CD4-positive, alpha-beta memory T cell (primary cell): ENCODE results near the gene KLHL3. TPM values are rescaled to one million over a fixed set of nuclear protein-coding genes. Genes with fewer than 3 reads are reported as not detected.

Experiments used
- CTCF ChIA-PET: fragments of 350-600 bp; sonication (Branson Sonifier 250); formaldehyde crosslinking; loops from one replicate; lab custom pipeline; 2021; ENCODE audit warnings: inconsistent platforms; ENCODE audit not compliant: partially characterized antibody; lab: Charles Lee
- POLR2A ChIA-PET: fragments of 350-600 bp; sonication (Branson Sonifier 250); formaldehyde crosslinking; loops from one replicate; lab custom pipeline; 2021; ENCODE audit not compliant: partially characterized antibody; lab: Charles Lee
- DNase-seq, 5 donors: peaks; one replicate each; pipeline versions ENCODE4 v3.0.0 to v3.0.0-alpha.2; 2020 to 2022; ENCODE audit warnings: mixed read lengths in 1 of 5
- H3K27ac ChIP-seq: one replicate; pipeline ENCODE4 v1.7.0; 2013; ENCODE audit warnings: low read depth, low read length
- H3K27me3 ChIP-seq: 2 replicates; pipeline ENCODE4 v1.7.0; 2013; ENCODE audit warnings: mild to moderate bottlenecking, low read length, moderate library complexity; ENCODE audit not compliant: insufficient read depth
- H3K36me3 ChIP-seq: 2 replicates; pipeline ENCODE4 v1.7.0; 2013; ENCODE audit warnings: mild to moderate bottlenecking, low read length, moderate library complexity; ENCODE audit not compliant: insufficient read depth
- H3K4me1 ChIP-seq: 2 replicates; pipeline ENCODE4 v1.7.0; 2013; ENCODE audit warnings: mild to moderate bottlenecking, low read length, moderate library complexity; ENCODE audit not compliant: insufficient read depth
- H3K4me3 ChIP-seq, 2 donors: one replicate each; pipeline ENCODE4 v1.7.0; 2013; ENCODE audit warnings: low read length in 2 of 2, mild to moderate bottlenecking in 1 of 2
- H3K9me3 ChIP-seq, 2 donors: one replicate each; pipeline ENCODE4 v1.7.0; 2013; ENCODE audit warnings: low read length in 2 of 2, control low read depth in 1 of 2; ENCODE audit not compliant: control insufficient read depth in 1 of 2
- H3K27ac Mint-ChIP-seq, 7 donors: one replicate each; pipeline ENCODE4 v1.8.0; 2020 to 2021; ENCODE audit warnings: mixed read lengths in 7 of 7, mild to moderate bottlenecking in 6 of 7, inconsistent platforms in 3 of 7, moderate library complexity in 3 of 7
- H3K27me3 Mint-ChIP-seq, 2 donors: one replicate each; pipeline ENCODE4 v1.8.0; 2020 to 2021; ENCODE audit warnings: mixed read lengths in 2 of 2
- H3K36me3 Mint-ChIP-seq, 2 donors: one replicate each; pipeline ENCODE4 v1.8.0; 2020 to 2021; ENCODE audit warnings: mixed read lengths in 2 of 2, inconsistent platforms in 1 of 2, mild to moderate bottlenecking in 1 of 2
- H3K4me1 Mint-ChIP-seq, 4 donors: one replicate each; pipeline ENCODE4 v1.8.0; 2020 to 2021; ENCODE audit warnings: mixed read lengths in 4 of 4, mild to moderate bottlenecking in 1 of 4
- H3K4me3 Mint-ChIP-seq, 8 donors: one replicate each; pipeline ENCODE4 v1.8.0; 2020 to 2021; ENCODE audit warnings: mixed read lengths in 8 of 8, mild to moderate bottlenecking in 7 of 8, moderate library complexity in 6 of 8, inconsistent platforms in 3 of 8
- H3K9me3 Mint-ChIP-seq, 8 donors: one replicate each; pipeline ENCODE4 v1.8.0; 2020 to 2021; ENCODE audit warnings: mixed read lengths in 8 of 8, mild to moderate bottlenecking in 5 of 8, inconsistent platforms in 3 of 8, moderate library complexity in 1 of 8
- intact Hi-C: fragments of 100-400 bp; cut with micrococcal nuclease; formaldehyde crosslinking; loops from one replicate; pipeline ENCODE4 v1.15.1; 2023
- polyA plus RNA-seq, 2 donors: library from polyadenylated mRNA; unstranded; fragments of 300-500 nt; fragmentation: Illumina TruSeq; gene quantifications; one replicate each; pipeline ENCODE4 v1.2.3, GENCODE V29; 2021
- total RNA-seq, 2 experiments: library from RNA; stranded (reverse); gene quantifications; one replicate each; pipeline ENCODE4 v1.2.3, GENCODE V29; 2021

KLHL3 gene
- total and polyA plus RNA-seq, 4 experiments from 2014 or later: 2.2 to 25.9 (median 12.5) TPM

- peaks cover 3 to 24% (median 9%) of the 10 kb centered on the region in 8 donors for H3K9me3 Mint-ChIP-seq
- H3K27me3 Mint-ChIP-seq: no peaks in the 10 kb centered on the region
- no peak overlapping the region for H3K27ac Mint-ChIP-seq
- H3K36me3 ChIP-seq: no peaks in the 10 kb centered on the region
- peaks cover 0 to 7% (median 2%) of the 10 kb centered on the region in 4 donors for H3K4me1 Mint-ChIP-seq
- ChIA-PET POLR2A (no interaction called here), CTCF (interaction anchor here (1.3 to 2.6 kb wide), 2 partner anchors 28 to 55 kb away, joined by 10 to 11 read pairs; no protein-coding TSS in a partner anchor)
- H3K4me3 ChIP-seq: no peak overlapping the region
- no peaks in the 10 kb centered on the region for H3K4me1 ChIP-seq
- no peak for DNase-seq
- H3K36me3 Mint-ChIP-seq: peaks cover 37 to 49% of the 10 kb centered on the region in 2 donors
- no peaks in the 10 kb centered on the region for H3K9me3 ChIP-seq
- H3K27ac ChIP-seq: no peak overlapping the region
- no peaks in the 10 kb centered on the region for H3K27me3 ChIP-seq
- intact Hi-C loops: no loop called here
- no peak overlapping the region for H3K4me3 Mint-ChIP-seq
Observed at GRCh38 chr5:137714946-137715345, 20.9 kb downstream of the KLHL3 start.

GRCh38 chr5:137714494-137714893, 21.4 kb downstream of the KLHL3 start:
- no peak for DNase-seq
- Mint-ChIP-seq H3K4me1 (peaks cover 0 to 7% (median 2%) of the 10 kb centered on the region in 4 donors), H3K27ac (peak overlapping the region in 1 of 7 donors; percentile 36), H3K36me3 (peaks cover 40 to 49% of the 10 kb centered on the region in 2 donors), H3K27me3 (no peaks in the 10 kb centered on the region), H3K9me3 (peaks cover 3 to 24% (median 9%) of the 10 kb centered on the region in 8 donors), H3K4me3 (no peak overlapping the region)
- Histone ChIP-seq H3K27me3 (no peaks in the 10 kb centered on the region), H3K9me3 (no peaks in the 10 kb centered on the region), H3K4me3 (no peak overlapping the region), H3K36me3 (no peaks in the 10 kb centered on the region), H3K4me1 (no peaks in the 10 kb centered on the region), H3K27ac (no peak overlapping the region)
- intact Hi-C loops: no loop called here
- CTCF ChIA-PET: interaction anchor here (2.1 kb wide), 1 partner anchor 54 kb away, joined by 10 read pairs; no protein-coding TSS in a partner anchor
- POLR2A ChIA-PET: no interaction called here

GRCh38 chr5:137712139-137712667, 23.7 kb downstream of the KLHL3 start:
- H3K27me3 Mint-ChIP-seq: no peaks in the 10 kb centered on the region
- intact Hi-C loops: no loop called here
- H3K27me3 ChIP-seq: no peaks in the 10 kb centered on the region
- ChIA-PET CTCF (interaction anchor here (0.6 to 2.0 kb wide), 4 partner anchors 13 to 35 kb away, joined by 3 to 9 read pairs (median 6); no protein-coding TSS in a partner anchor), POLR2A (no interaction called here)
- no peak for DNase-seq
- H3K27ac ChIP-seq: no peak overlapping the region
- H3K4me3 Mint-ChIP-seq: no peak overlapping the region
- no peaks in the 10 kb centered on the region for H3K4me1 ChIP-seq
- peaks cover 50 to 56% of the 10 kb centered on the region in 2 donors for H3K36me3 Mint-ChIP-seq
- H3K27ac Mint-ChIP-seq: no peak overlapping the region
- H3K9me3 Mint-ChIP-seq: peaks cover 3 to 24% (median 9%) of the 10 kb centered on the region in 8 donors
- H3K4me3 ChIP-seq: no peak overlapping the region
- no peaks in the 10 kb centered on the region for H3K9me3 ChIP-seq
- peaks cover 0 to 5% (median 2%) of the 10 kb centered on the region in 4 donors for H3K4me1 Mint-ChIP-seq
- H3K36me3 ChIP-seq: no peaks in the 10 kb centered on the region

- no peak overlapping the region for H3K27ac ChIP-seq
- no peaks in the 10 kb centered on the region for H3K9me3 ChIP-seq
- no peak overlapping the region for H3K4me3 Mint-ChIP-seq
- ChIA-PET CTCF (interaction anchor here (0.6 to 1.5 kb wide), 3 partner anchors 15 to 81 kb away, joined by 3 to 4 read pairs (median 4); no protein-coding TSS in a partner anchor), POLR2A (no interaction called here)
- H3K4me1 ChIP-seq: no peaks in the 10 kb centered on the region
- peaks cover 3 to 24% (median 9%) of the 10 kb centered on the region in 8 donors for H3K9me3 Mint-ChIP-seq
- H3K27ac Mint-ChIP-seq: no peak overlapping the region
- peaks cover 3% of the 10 kb centered on the region for H3K36me3 ChIP-seq
- no peak for DNase-seq
- intact Hi-C loops: no loop called here
- H3K36me3 Mint-ChIP-seq: peaks cover 51 to 64% of the 10 kb centered on the region in 2 donors
- no peak overlapping the region for H3K4me3 ChIP-seq
- H3K27me3 ChIP-seq: no peaks in the 10 kb centered on the region
- H3K27me3 Mint-ChIP-seq: no peaks in the 10 kb centered on the region
- peaks cover 0 to 5% (median 3%) of the 10 kb centered on the region in 4 donors for H3K4me1 Mint-ChIP-seq
Observed at GRCh38 chr5:137710086-137710485, 25.8 kb downstream of the KLHL3 start.

- Mint-ChIP-seq H3K36me3 (peaks cover 44 to 56% of the 10 kb centered on the region in 2 donors), H3K27me3 (no peaks in the 10 kb centered on the region), H3K4me3 (no peak overlapping the region), H3K4me1 (peaks cover 0 to 4% (median 3%) of the 10 kb centered on the region in 4 donors), H3K9me3 (peaks cover 0 to 18% (median 8%) of the 10 kb centered on the region in 8 donors), H3K27ac (no peak overlapping the region)
- Histone ChIP-seq H3K36me3 (peaks cover 3% of the 10 kb centered on the region), H3K9me3 (no peaks in the 10 kb centered on the region), H3K27ac (no peak overlapping the region), H3K4me1 (no peaks in the 10 kb centered on the region), H3K4me3 (no peak overlapping the region), H3K27me3 (no peaks in the 10 kb centered on the region)
- POLR2A ChIA-PET: no interaction called here
- CTCF ChIA-PET: interaction anchor here (1.6 kb wide), 1 partner anchor 33 kb away, joined by 4 read pairs; no protein-coding TSS in a partner anchor
- DNase-seq: no peak
- intact Hi-C loops: no loop called here
Observed at GRCh38 chr5:137708796-137709559, 26.9 kb downstream of the KLHL3 start.

- DNase-seq: no peak
- POLR2A ChIA-PET: no interaction called here
- Mint-ChIP-seq H3K27ac (no peak overlapping the region), H3K9me3 (peaks cover 0 to 10% (median 5%) of the 10 kb centered on the region in 8 donors), H3K27me3 (no peaks in the 10 kb centered on the region), H3K36me3 (peaks cover 44 to 60% of the 10 kb centered on the region in 2 donors), H3K4me1 (peaks cover 0 to 4% (median 3%) of the 10 kb centered on the region in 4 donors), H3K4me3 (no peak overlapping the region)
- H3K27ac ChIP-seq: no peak overlapping the region
- peaks cover 3% of the 10 kb centered on the region for H3K36me3 ChIP-seq
- H3K9me3 ChIP-seq: no peaks in the 10 kb centered on the region
- H3K4me1 ChIP-seq: no peaks in the 10 kb centered on the region
- H3K27me3 ChIP-seq: no peaks in the 10 kb centered on the region
- CTCF ChIA-PET: interaction anchor here (1.6 kb wide), 1 partner anchor 34 kb away, joined by 4 read pairs; no protein-coding TSS in a partner anchor
- intact Hi-C loops: no loop called here
- no peak overlapping the region for H3K4me3 ChIP-seq
Observed at GRCh38 chr5:137708062-137708461, 27.8 kb downstream of the KLHL3 start.

- H3K36me3 Mint-ChIP-seq: peaks cover 40 to 61% of the 10 kb centered on the region in 2 donors
- H3K4me1 Mint-ChIP-seq: peaks cover 0 to 11% (median 3%) of the 10 kb centered on the region in 4 donors
- no peak overlapping the region for H3K4me3 ChIP-seq
- H3K27me3 Mint-ChIP-seq: no peaks in the 10 kb centered on the region
- H3K9me3 Mint-ChIP-seq: peaks cover 0 to 5% (median 0%) of the 10 kb centered on the region in 8 donors
- no peak for DNase-seq
- CTCF ChIA-PET: interaction anchor here (0.7 to 1.2 kb wide), 3 partner anchors 9 to 36 kb away, joined by 4 to 5 read pairs (median 4); no protein-coding TSS in a partner anchor
- H3K4me1 ChIP-seq: no peaks in the 10 kb centered on the region
- H3K36me3 ChIP-seq: peaks cover 3% of the 10 kb centered on the region
- POLR2A ChIA-PET: interaction anchor here (0.8 to 1.8 kb wide), 2 partner anchors 11 to 47 kb away, joined by 5 to 6 read pairs; partner anchors contain the start of gene HNRNPA0
- H3K27me3 ChIP-seq: no peaks in the 10 kb centered on the region
- H3K9me3 ChIP-seq: no peaks in the 10 kb centered on the region
- H3K4me3 Mint-ChIP-seq: no peak overlapping the region
- no peak overlapping the region for H3K27ac Mint-ChIP-seq
- H3K27ac ChIP-seq: no peak overlapping the region
- intact Hi-C loops: no loop called here
Observed at GRCh38 chr5:137706841-137707240, 29.0 kb downstream of the KLHL3 start.
